GM19025 (cell line): ENCODE results near the gene TAGLN2.

Source experiments
- ATAC-seq: cut with Tn5 transposase; IDR thresholded peaks from one replicate; pipeline ENCODE4 v1.9.1; 2021; ENCODE audit warnings: mild to moderate bottlenecking, low read depth, moderate library complexity; ENCODE audit not compliant: unreplicated experiment

TAGLN2 gene

DNA sequence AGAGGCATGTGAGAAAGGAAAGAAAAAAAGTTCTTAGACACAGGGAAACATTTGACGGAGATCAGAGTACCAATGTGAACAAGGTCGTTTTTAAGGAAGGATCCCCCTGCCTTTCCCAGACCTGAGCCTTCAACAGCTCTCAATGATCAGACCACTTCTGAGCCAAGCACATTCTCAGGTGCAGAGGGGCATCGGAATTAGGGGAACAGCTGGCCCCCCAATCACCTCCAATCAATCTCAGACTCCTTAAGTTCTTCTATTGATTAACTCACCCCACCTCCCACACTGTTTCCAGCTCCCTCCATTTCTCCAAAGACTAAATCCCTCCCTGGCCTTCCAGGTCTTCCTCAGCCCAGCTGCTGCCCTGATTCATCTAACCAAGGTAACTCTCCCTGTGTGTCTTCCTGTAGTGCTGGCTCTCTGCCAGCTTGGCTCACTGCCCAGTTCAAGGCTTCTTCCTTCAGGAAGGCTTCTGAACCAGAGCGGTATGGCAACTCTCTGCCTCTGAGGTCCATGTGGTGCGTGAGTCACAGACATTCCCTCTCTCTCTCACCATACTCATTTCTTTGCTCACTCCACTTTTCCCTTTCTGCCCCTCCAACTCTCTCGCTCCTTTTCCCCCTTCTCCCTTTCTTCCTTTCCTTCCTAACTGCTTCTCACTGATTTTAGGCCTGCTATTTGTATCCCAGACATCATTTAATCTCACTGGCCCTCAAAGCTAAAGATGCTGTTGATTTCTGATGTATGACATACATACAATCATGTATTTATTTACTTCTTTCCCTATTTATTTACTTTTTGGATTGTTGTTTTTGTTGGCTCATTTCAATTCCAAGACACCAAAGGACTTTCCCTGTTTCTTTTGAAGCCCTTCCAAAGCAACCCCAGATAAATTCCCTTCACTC, 43.4 kb downstream of the TAGLN2 start:
- no peak for ATAC-seq

GRCh38 chr1:159880430-159880829, 44.9 kb downstream of the TAGLN2 start:
- no peak for ATAC-seq

- no peak for ATAC-seq
Observed at GRCh38 chr1:159879977-159880376, 45.3 kb downstream of the TAGLN2 start.

- no peak for ATAC-seq
Observed at GRCh38 chr1:159879136-159879535, 46.2 kb downstream of the TAGLN2 start.

GRCh38 chr1:159877695-159878444, 47.4 kb downstream of the TAGLN2 start:
- ATAC-seq = no peak

DNA sequence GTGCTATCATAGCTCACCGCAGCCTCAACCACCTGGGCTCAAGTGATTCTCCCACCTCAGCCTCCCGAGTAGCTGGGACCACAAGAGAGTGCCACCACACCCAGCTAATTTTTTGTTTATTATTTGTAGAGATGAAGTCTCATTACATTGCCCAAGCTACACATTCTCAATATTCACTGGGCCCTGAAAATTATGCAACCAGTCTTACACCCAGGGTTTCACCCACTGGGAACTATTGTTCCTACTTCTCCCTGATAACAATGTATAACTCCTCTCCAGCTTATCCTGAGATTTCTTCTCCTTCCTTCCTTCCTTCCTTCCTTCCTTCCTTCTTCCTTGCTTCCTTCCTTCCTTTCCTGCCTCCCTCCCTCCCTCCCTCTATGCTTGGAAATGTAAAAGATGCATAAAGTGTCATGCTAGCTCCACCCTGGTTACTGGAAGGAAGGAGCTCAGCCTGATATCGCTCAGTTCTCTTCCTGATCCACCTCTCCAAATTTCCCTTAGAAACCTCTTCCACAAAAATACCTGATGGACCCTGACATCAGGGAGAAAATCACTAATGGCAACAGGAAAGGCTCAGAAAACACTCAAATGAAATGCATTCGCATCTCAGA, 51.7 kb downstream of the TAGLN2 start:
- ATAC-seq = no peak

DNA sequence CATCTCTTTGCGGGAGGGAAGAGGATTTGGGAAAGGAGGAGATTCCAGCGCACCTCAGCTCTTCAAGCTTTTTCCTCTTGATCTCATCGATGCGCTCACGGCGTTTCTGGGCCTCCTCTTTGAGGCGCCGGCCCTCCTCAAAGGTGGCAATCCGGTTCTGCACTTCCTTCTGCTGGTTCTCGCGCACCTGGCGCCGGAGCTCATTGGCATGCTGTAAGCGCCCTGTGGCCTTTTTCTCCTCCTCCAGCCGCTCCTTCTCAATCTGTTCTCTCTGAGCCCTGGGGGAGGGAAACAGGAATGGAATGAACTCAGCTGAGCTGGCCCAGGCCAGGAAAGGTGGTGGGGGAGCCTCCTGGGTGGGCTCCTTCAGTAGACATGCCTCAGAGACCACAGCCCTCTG, 52.4 kb downstream of the TAGLN2 start:
- ATAC-seq = no peak

DNA sequence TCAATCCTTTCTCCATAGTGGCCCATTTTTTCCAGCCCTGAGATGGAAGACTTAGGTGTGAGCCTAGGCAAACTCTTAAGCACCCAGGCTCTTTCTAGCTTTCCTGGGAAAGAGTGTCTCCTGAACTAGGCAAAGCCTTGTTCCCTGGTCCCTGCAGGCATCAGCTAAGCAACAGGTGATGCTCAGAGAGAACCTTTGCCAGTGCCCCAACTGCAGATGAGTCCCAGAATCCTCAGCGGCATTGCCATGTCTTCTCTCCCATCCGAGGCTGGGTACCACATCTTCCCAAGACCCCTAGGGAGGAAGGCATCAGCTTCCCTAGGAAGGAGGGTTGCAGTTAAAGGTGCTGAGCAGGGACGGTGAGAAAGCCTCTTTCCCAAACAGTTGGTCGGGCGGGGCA, 54.6 kb downstream of the TAGLN2 start:
- no peak for ATAC-seq

DNA sequence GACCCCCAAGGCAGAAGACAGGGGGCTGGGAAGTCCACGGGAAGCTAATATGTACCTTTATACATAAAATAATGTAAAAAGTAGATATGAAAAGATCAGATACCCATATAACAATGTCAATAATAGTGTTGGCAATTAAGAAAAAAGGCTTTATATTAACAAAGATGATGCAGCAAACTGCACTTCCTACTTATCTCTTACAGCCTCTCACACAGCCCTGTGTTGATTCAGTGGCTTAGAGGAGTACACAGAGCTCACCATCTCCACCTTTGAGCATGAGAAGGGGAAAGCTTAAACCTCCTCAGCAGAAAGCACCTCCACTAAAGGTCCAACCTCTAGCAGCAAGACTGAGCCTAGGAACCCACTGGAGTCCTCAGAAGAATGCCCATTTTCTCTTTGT, 55.7 kb downstream of the TAGLN2 start:
- ATAC-seq = no peak

DNA sequence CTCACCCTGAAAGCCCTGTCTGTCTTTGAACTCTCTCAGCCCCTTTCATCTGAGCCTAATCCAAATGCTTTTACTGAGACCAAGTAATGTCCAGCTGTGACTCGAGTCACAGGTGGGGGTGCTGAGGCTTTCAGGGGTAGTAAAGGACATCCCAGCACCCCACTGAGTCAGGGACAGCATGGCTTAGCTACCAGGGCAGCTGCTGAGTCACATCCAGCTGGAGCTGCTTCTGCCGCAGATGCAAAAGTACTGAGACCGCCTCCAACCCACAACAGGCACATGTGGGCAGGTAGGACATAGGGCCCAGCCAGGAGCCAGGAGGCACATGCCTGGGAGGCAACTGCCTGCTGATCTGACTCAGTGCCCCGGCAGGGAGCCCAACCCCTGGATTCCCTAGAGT, 56.1 kb downstream of the TAGLN2 start:
- no peak for ATAC-seq

DNA sequence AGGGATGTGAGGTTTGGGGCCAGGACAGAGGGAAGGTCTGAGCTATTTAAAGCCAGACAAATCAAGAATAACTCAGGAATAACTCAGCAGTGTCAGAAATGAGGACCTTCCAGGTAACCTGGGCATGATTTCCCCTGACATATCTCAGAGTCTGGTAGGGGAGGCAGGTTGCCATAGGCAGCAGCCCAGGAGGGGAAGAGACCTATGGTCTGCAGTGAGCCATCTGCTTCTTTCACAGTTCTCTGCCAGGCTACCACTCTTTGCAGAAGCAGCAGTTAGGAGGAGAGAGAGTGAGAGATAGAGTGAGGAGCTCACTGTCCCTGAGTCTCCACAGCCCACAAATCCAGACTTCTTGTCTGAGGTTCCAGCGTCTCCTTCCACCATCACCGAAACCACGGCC, 56.5 kb downstream of the TAGLN2 start:
- no peak for ATAC-seq
